ENCODE measurements around the gene KRT86. TPM values are rescaled to one million over a fixed set of nuclear protein-coding genes. Genes with fewer than 3 reads are reported as not detected.

The KRT86 gene
- polyA plus RNA-seq, 2 of the 4 experiments (the other 2 are of a cell fraction), result 23.5 to 378 TPM

- TF ChIP-seq KDM5A (IDR thresholded peaks at IDR 0.05) (no peak), EP300 (IDR thresholded peaks at IDR 0.05) (no peak), CHD2 (IDR thresholded peaks at IDR 0.05; ENCODE audit: low read length, partially characterized antibody) (no peak), EHMT2 (IDR thresholded peaks at IDR 0.05; ENCODE audit: low read depth) (no peak), HOXA7 (CRISPR knock-in tag; IDR thresholded peaks at IDR 0.05) (peak; percentile 87; the same call in 1 of the 2 replicates), ATOH8 (CRISPR knock-in tag; IDR thresholded peaks at IDR 0.05; ENCODE audit: low read depth) (0 out of 2 replicates have a peak, but pooled peaks have one; percentile 53), REST (IDR thresholded peaks at IDR 0.05) (no peak), TFCP2L1 (CRISPR knock-in tag; IDR thresholded peaks at IDR 0.05) (peak; percentile 77)
These were observed 20.9 kb upstream of the KRT86 start (continued) for GRCh38 chr12:52253391-52254179.

- FAIRE-seq, result peak; percentile 36
- peak overlapping the region; percentile 69 to 97 for H3K27ac ChIP-seq
- ChIA-PET POLR2A (interaction anchor here (0.5 to 18.5 kb wide), 12 partner anchors 10 to 626 kb away, joined by 3 to 383 read pairs (median 3); partner anchors contain the start of gene KRT86), CTCF (interaction anchor here (1.2 to 14.8 kb wide), 15 partner anchors 10 to 626 kb away, joined by 3 to 321 read pairs (median 6); partner anchors contain the start of gene KRT86)
- H3K4me3 ChIP-seq, result no peak overlapping the region
- peaks cover 71% of the 10 kb centered on the region for H3K4me1 ChIP-seq
- 75% methylated on average over 10 of the region's 10 CpGs for WGBS (ENCODE audit: missing lambda C conversion rate)
- no peaks in the 10 kb centered on the region for H3K9me3 ChIP-seq
- no peak overlapping the region for H3K4me2 ChIP-seq
- peak; percentile 38 to 68 for DNase-seq (ENCODE audit: low read depth in 1 of 2, low spot score in 1 of 2)
- ATAC-seq, result peak in 1 of 2 experiments; percentile 2; a peak in 3 of 6 replicates
- TF ChIP-seq RFX5 (IDR thresholded peaks at IDR 0.05), result no peak
- no peak for TF ChIP-seq HOXB13 (CRISPR knock-in tag; IDR thresholded peaks at IDR 0.05; ENCODE audit: low read depth)
- no peak for TF ChIP-seq BCL3 (IDR thresholded peaks at IDR 0.05)
- TF ChIP-seq MYC (IDR thresholded peaks at IDR 0.05; ENCODE audit: borderline replicate concordance, low read length), result no peak
- peak; percentile 78 for TF ChIP-seq PBX3 (IDR thresholded peaks at IDR 0.05)
- TF ChIP-seq NPAS2 (CRISPR knock-in tag; IDR thresholded peaks at IDR 0.05; ENCODE audit: borderline replicate concordance), result no peak
- TF ChIP-seq CBX8 (IDR thresholded peaks at IDR 0.05), result no peak
- TF ChIP-seq CEBPB (IDR thresholded peaks at IDR 0.05), result no peak
- TF ChIP-seq E2F6 (IDR thresholded peaks at IDR 0.05; ENCODE audit: borderline replicate concordance, low read depth), result peak; percentile 27; the same call in 1 of the 2 replicates
- TF ChIP-seq FOSB (CRISPR knock-in tag; IDR thresholded peaks at IDR 0.05), result peak; percentile 80; the same call in 1 of the 2 replicates
- peak; percentile 74 for TF ChIP-seq HOXA7 (CRISPR knock-in tag; IDR thresholded peaks at IDR 0.05)
- TF ChIP-seq HES2 (IDR thresholded peaks at IDR 0.05), result no peak
- TF ChIP-seq SREBF2 (IDR thresholded peaks at IDR 0.05), result no peak
- no peak for TF ChIP-seq BHLHE40 (IDR thresholded peaks at IDR 0.05; ENCODE audit: low read depth, low read length)
- no peak for TF ChIP-seq ZNF302 (CRISPR knock-in tag; IDR thresholded peaks at IDR 0.05)
- no peak for TF ChIP-seq CTCF (IDR thresholded peaks at IDR 0.05)
- no peak for TF ChIP-seq NFE2L2 (conservative IDR thresholded peaks at IDR 0.05; ENCODE audit: low read length)
- TF ChIP-seq CBX2 (IDR thresholded peaks at IDR 0.05; ENCODE audit: borderline replicate concordance, low read depth), result no peak
- TF ChIP-seq HEYL (CRISPR knock-in tag; IDR thresholded peaks at IDR 0.05), result no peak
- TF ChIP-seq SMC3 (IDR thresholded peaks at IDR 0.05), result no peak; the same call in 2 of the 3 replicates
These were observed 20.1 kb upstream of the KRT86 start for GRCh38 chr12:52254180-52254964.
